Measurements from ENCODE around the gene PTGES.

PTGES gene

DNA sequence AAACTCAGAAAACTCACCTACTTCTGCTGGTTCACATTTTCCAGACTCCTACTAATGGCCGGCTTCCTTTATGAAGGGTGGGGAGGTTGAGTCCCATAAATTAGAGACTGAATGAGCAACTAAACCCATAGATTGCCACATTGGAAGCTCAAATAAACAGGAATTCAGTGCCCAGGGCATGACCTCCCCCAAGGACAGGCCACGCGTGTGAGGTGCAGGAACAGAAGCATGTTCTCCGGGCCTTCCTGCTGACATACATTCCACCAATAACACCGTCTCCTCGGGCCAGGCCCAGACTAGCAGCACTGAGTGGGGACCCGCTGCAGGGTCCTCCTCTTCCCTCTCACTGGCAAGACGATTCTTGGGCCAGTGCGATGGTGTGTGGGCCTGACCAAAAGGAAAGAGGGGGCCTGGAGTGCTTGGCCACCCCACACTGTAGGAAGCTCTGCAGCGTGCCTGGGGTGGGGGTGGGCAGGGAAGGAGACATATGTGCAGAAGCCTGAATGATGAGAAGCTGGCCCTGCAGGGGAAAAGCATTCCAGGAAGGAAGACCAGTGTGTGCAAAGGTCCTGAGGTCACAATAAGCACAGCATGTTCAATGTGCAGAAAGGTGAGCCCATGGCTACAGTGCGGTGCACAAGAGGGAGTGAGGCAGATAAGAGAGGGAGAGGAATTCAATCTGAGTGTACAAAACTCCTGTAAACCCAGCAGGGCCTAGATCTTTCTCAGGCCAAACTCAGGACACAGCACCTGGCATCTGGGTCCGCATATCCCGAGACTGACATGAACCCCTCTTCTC lies 12.0 kb downstream of the PTGES start:
- DNase-seq = no peak

DNA sequence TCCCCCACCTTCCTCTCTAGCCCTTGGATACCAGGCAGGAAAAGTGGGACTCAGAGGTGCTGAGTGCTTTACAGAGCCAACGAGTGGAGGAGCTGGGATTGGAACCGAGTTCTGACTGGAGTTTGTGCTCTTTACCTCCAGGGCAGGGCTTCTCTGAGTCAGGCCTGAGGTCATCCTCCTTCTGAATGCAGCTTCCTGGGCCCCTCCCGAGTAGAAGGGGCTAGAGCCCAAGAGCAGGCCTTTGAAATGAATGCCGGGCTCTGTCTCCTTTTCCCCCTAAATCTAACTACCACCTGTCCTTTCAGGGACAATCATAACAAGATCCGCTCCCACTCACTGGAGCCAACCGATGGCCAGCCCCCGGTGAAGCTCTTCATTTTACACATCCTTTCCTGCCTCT lies 12.7 kb downstream of the PTGES start:
- no peak for DNase-seq

DNA sequence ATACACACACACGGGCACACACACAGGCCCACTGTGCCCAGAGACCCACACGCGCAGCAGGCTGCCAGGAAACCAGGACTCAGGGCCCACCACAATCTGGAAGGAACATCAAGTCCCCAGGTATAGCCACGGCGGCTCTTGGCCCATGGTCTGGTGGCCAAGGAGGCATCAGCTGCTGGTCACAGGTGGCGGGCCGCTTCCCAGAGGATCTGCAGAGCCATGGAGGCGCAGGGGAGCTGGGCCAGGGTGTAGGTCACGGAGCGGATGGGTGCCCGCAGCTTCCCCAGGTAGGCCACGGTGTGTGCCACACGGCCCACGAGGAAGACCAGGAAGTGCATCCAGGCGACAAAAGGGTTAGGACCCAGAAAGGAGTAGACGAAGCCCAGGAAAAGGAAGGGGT lies 13.4 kb downstream of the PTGES start:
- no peak for DNase-seq

DNA sequence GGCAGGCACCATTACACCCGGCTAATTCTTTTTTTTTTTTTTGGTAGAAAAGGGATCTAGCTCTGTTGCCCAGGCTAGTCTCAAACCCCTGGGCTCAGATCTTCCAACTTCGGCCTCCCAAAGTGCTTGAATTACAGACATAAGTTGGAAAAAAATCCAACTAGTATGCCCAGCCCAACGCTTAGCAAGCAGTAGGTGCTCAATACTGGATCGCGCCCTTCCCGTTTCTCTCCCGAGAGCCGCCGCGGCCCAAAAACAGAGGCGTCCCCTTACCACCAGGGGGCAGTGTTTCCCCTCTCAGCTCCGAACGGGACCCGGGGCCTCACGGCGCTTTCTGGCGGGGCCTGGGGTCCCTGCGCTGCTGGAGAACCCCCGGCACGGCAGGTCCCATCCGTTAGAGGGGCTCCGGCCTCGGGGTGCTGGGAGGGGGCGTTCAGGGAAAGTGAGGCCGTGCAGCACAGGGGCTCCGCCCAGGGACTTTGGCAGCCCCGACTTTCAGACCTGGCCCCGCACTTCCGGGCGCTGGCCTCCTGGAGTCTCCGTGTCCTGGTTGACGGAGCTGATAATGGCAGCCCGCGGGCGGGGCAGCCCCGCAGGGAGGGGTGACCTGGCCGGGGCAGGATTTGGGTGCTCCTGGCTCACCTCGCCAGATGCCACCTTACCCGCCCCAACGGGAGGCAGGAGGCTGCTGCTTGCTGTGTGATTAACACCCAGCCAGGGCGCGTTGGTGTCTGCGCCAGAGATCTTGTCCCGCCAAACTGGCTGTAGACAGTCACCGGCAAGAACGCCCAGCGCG lies 15.2 kb downstream of the PTGES start:
- DNase-seq = peak; percentile 53

- no peak for DNase-seq
Measured at GRCh38 chr9:129736334-129736733, 16.5 kb downstream of the PTGES start.

DNA sequence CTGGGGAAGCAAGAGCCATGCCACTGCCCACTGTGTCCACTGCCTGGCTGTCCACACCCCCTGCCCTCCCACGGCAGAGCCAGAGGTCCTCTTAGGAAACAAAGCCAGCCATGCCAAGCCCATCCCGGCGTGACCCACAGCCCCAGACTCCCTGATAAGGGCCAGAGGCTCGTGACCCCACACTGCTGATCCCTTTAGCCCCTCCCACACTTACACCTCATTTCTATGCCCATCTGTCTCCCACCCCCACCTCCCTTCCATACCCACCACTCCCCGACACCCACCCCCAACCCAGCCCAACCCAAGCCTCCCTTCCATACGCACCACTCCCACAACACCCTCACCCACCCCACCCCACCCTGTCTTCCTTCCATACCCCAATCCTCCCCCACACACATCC lies 17.3 kb downstream of the PTGES start:
- DNase-seq = no peak

- DNase-seq = no peak
Measured at GRCh38 chr9:129733632-129733953, 19.2 kb downstream of the PTGES start.

DNA sequence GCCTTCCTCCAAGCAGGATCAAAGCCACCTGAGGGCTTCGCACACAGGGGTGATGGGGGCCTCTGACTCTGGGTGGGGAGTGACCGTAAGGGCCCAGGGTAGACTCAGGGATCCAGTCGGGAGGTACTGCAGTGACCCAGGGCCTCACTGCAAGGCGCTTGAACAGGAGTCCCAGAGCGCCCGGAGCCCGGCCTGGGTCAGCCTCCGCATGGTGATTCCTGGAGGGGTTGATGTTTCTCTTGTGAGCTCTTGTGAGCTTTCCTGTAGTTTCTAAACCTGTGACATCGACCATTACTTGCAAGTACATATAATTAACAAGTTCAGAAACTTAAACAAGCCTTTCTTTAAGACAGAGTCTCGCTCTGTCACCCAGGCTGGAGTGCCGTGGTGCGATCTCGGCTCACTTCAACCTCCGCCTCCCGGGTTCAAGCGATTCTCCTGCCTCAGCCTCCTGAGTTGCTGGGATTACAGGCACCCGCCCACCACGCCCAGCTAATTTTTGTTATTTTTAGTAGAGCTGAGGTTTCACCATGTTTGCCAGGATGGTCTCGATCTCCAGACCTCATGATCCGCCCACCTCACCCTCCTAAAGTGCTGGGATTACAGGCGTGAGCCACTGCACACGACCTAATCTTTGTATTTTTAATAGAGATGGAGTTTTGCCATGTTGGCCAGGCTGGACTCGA lies 19.8 kb downstream of the PTGES start:
- no peak for DNase-seq

DNA sequence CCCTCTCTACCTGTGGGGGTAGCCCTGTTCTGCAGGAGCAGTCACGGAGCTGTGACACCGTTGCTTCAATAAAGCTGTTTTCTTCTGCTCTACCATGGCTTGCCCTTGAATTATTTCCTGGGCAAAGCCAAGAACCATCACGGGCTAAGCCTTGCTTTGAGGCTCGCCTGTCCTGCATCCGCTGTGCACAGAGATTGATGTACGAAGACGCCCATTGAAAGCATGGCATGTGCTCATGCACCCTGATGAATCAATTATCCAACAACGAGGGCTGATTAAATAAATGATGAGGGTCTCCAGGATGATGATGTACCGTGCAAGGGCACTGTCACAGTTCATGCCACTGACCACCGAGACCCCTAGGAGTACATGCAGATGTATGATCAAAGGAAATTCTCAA lies 20.7 kb downstream of the PTGES start:
- no peak for DNase-seq

GRCh38 chr9:129731477-129732085 lies 21.3 kb downstream of the PTGES start:
- no peak for DNase-seq

- no peak for DNase-seq
Measured at GRCh38 chr9:129728744-129729143, 24.1 kb downstream of the PTGES start.

GRCh38 chr9:129726322-129727160 lies 26.3 kb downstream of the PTGES start:
- DNase-seq = peak; percentile 63

DNA sequence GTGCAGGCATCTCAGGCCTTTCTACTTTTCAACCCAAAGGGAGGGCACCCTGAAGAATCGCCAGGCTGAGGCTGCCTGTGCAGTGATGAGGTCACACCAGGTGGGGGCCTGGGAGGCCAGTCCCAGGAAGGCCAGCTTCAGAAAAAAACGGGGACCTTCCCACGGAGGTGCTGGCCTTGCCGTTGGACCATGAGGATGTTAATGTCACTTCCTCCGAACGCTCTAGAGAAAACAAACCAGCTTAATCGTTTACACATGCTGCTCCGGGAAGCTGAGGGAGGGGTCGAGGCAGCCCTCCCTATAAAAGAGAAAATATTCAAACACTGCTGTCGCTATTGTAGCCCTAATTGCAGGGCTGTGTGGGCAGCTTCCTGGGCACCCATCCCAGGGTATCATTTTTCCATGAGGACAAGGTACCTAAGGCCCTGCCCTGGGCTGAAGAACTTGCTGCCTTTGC lies 27.0 kb downstream of the PTGES start:
- DNase-seq = no peak

DNA sequence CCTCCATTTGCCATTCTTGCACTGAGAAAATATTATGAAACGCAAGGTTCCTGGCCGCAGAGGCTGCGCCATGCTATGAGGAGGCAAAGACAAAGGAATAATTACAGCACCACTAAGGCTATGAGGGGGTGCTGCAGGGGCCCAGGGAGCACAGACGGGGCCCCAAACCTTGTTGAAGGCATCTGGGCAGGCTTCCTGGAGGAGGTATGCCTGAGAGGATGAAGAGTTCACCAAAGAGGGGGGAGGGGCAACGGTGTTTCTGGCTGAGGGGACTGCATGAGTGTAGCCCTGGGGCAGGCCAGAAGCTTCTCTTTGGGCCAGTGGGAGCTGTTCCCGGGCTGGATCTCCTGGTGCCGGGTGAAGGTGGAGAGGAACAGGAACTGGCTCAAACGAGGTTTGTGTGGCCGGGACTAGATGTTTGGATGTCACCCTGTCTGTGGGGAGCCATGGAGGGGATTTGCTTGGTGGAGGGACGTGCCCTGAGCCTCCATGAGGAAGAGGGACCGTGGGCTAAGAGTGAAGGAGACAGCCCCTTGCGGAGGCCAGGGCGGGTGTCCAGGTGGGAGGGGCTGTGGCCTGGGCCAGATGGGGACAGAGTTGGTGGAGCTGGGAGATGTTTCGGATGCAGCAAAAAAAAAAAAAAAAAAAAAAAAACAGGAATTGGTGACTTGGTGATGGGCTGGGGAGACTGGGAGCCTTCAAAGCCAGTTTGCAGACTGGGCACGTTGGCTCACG lies 28.2 kb downstream of the PTGES start:
- DNase-seq = no peak

DNA sequence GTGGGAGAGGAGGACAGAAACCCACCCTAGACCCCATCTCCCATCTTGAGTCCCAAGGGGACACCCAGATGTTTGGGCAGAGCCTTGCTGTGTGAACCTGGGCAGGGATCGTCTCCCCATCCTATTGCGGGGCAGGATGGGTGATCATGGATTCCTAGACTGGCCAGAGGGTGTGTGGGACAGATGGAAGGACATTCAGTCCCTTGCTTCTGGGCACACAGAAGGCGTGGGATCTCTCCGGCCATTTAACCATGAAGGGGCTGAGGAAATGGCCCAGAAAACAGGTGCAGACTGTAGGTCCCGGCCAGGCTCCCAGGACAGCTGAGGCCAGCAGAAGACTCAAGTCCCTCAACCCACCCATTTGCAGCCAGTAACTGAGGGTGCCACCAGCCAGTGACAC lies 29.9 kb downstream of the PTGES start:
- DNase-seq = no peak

- no peak for DNase-seq
Measured at GRCh38 chr9:129720865-129721545, 31.8 kb downstream of the PTGES start.

DNA sequence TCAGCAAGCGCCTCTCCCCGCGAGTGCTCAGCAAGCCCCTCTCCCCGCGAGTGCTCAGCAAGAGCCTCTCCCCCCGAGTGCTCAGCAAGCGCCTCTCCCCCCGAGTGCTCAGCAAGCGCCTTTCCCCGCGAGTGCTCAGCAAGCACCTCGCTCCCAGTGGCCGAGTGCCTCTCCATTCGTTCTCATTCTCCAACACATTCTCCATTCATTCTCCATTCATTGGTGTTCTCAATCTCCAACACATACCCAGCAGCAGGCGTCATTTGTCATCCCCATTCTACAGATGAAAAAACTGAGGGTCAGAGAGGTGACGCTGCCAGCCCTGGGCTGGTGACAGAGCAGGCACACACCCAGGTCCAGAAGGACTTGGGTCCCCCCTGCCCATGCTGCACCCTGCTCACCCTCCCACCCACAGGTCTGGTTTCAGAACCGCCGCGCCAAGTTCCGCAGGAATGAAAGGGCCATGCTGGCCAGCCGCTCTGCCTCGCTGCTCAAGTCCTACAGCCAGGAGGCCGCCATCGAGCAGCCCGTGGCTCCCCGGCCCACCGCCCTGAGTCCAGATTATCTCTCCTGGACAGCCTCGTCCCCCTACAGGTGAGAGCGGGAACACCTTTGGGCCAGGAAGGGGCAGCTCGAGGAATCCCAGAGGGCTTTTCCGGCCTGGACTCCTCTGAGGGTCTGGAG lies 32.5 kb downstream of the PTGES start:
- no peak for DNase-seq

GRCh38 chr9:129719135-129719534 lies 33.7 kb downstream of the PTGES start:
- DNase-seq = no peak

GRCh38 chr9:129718647-129719046 lies 34.2 kb downstream of the PTGES start:
- DNase-seq = no peak

DNA sequence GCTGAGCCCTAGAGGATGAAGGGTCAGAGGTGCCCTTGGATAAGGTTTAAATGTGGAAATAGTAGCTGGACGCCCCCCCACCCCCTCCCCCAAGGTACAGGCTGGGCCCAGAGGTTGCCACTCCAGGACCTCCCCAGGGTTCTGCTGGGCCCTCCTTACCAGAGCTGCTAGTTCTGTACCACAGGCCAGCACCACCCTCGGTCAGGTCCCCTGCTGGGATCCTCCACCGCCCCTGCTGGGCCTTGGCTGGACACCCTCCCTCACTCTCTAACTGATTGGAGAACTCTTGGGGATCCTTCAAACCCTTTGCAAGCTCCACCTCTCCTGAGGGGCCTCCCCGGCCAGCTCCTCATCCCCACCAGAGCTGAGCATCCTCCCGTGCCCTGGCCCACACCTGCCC lies 34.9 kb downstream of the PTGES start:
- DNase-seq = no peak

- no peak for DNase-seq
Measured at GRCh38 chr9:129716091-129716490, 36.8 kb downstream of the PTGES start.
